Choroid plexus epithelial cell (primary cell): Measurements from ENCODE around the gene APOO.

ENCODE experiments used
- DNase-seq: peaks from one replicate; pipeline ENCODE4 v3.0.0-alpha.2; 2010; ENCODE audit warnings: low read depth
- H3K4me3 ChIP-seq: 2 replicates; pipeline ENCODE4 v1.5.1; 2011; ENCODE audit warnings: low read depth, mild to moderate bottlenecking, control low read depth, low read length, moderate library complexity
- TF ChIP-seq, protein P1 (sequence below): conservative IDR thresholded peaks from 2 replicates; pipeline ENCODE4 v1.5.1; 2011; ENCODE audit warnings: low read depth, mild to moderate bottlenecking, control low read depth, inconsistent platforms, low read length, moderate library complexity

APOO gene

DNA sequence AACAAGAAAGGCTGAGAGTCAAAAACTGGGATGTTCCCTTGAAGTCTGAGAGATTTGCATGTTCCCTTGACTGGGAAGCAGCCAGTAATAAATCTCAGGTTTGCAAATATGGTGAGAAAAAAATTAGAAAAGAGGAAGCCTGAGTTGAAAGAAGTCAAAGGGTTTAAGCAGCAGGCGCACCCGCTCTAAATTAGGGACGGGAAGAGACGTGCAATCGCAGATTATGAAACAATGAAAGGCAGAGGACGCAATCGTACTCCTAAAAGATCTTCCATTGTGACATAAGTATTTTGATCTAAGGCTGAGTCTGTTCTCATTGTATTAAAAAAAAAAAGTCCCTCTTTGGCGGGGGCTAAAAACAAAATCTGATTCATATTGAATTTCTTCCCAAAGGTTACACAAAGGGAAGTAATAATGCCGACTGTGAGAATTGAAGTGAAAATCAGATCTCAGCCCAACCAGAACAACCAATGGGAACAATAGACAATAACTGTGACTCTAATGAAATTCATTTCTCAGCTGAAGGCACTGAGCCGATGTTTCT lies 96.6 kb downstream of the APOO start:
- H3K4me3 ChIP-seq = peak overlapping the region; percentile 36
- TF ChIP-seq, protein P1, sequence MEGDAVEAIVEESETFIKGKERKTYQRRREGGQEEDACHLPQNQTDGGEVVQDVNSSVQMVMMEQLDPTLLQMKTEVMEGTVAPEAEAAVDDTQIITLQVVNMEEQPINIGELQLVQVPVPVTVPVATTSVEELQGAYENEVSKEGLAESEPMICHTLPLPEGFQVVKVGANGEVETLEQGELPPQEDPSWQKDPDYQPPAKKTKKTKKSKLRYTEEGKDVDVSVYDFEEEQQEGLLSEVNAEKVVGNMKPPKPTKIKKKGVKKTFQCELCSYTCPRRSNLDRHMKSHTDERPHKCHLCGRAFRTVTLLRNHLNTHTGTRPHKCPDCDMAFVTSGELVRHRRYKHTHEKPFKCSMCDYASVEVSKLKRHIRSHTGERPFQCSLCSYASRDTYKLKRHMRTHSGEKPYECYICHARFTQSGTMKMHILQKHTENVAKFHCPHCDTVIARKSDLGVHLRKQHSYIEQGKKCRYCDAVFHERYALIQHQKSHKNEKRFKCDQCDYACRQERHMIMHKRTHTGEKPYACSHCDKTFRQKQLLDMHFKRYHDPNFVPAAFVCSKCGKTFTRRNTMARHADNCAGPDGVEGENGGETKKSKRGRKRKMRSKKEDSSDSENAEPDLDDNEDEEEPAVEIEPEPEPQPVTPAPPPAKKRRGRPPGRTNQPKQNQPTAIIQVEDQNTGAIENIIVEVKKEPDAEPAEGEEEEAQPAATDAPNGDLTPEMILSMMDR = no peak
- peak; percentile 26 for DNase-seq

DNA sequence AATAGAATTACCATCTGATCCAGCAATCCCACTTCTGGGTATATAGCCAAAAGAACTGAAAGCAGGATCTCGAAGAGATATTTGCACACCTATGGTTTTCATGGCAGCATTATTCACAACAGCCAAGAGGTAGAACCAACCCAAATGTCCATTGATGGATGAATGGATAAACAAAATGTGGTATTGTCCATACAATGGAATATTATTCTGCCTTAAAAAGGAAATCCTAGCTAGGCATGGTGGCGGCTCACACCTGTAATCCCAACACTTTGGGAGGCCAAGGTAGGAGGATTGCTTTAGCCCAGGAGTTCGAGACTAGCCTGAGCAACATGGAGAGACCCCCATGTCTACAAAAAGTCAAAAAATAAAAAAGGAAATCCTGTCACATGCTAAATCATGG lies 97.5 kb downstream of the APOO start:
- TF ChIP-seq, protein P1 = no peak
- no peak for DNase-seq
- no peak overlapping the region for H3K4me3 ChIP-seq

DNA sequence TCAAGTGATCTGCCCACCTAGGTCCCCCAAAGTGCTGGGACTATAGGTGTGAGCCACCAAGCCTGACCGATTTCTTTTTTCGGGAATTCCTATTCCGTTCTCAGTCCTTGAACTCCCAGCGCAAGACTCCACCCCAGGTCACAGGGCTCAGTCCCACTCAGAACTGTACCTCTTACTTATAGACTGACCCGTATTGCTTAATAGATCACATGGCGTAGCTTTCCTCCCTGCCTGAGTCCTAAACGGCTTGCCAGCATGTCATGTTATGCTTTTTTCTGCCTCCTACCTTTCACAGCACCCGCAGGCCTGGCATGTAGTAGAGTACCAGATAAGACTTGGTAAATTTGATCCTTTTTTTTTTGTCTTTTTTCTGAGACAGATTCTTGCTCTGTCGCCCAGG lies 102.3 kb downstream of the APOO start:
- no peak overlapping the region for H3K4me3 ChIP-seq
- TF ChIP-seq, protein P1 = no peak
- no peak for DNase-seq

DNA sequence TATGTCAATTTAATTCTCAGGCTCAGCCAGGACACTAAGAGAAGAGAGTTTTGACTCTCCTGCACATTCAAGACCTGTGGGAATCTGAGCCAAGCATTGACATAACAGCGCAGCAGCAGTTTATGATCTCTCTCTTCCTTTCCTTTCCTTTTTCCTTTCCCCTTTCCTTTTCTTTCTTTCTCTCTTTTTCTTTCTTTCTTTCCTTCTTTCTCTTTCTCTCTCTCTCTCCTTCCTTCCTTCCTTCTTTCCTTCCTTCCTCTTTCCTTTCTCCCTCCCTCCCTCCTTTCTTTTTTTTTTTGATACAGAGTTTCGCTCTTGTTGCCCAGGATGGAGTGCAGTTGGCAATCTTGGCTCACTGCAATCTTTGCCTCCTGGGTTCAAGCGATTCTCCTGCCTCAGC lies 103.2 kb downstream of the APOO start:
- no peak for DNase-seq
- TF ChIP-seq, protein P1 = no peak
- no peak overlapping the region for H3K4me3 ChIP-seq

DNA sequence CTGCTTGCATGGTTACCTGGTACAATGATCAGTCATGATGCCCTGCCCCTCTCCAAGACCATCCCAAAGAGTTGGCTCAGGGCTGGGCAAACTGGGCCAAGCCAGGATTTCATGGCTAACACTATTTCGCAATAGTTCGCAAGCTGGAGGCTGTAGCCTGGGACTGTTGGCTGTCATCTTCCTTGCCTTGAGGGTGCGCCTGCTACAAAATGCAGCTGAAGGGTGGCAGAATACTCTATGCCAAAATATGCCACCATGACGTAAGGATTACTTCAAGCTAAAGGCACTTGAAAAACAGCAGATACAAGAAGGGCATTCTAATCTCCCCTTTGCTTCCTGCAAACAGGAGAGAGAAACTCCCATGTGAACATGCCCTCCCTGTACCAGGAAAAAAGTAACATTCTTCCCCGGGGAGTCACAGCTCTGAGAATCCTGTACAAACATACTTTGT lies 103.8 kb downstream of the APOO start:
- H3K4me3 ChIP-seq = no peak overlapping the region
- peak; percentile 72 for DNase-seq
- TF ChIP-seq, protein P1 = no peak

DNA sequence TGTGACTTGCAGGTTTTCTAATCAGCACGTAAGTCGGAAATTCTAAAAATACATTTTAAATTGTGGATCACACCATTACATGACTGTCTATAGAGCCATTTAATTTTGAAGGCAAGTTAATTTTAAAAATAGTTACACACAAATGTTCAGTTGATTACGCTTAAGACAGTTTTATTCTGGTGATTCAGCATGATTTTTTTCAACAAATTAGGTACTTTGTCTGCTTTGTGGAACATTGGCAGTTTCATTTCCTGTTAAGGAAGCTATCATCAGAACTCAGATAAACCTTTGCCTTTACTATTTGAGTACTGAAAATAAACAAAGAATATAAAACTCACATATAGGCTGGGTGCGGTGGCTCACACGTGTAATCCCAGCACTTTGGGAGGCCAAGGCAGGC lies 105.3 kb downstream of the APOO start:
- no peak for DNase-seq
- H3K4me3 ChIP-seq = no peak overlapping the region
- TF ChIP-seq, protein P1 = no peak

DNA sequence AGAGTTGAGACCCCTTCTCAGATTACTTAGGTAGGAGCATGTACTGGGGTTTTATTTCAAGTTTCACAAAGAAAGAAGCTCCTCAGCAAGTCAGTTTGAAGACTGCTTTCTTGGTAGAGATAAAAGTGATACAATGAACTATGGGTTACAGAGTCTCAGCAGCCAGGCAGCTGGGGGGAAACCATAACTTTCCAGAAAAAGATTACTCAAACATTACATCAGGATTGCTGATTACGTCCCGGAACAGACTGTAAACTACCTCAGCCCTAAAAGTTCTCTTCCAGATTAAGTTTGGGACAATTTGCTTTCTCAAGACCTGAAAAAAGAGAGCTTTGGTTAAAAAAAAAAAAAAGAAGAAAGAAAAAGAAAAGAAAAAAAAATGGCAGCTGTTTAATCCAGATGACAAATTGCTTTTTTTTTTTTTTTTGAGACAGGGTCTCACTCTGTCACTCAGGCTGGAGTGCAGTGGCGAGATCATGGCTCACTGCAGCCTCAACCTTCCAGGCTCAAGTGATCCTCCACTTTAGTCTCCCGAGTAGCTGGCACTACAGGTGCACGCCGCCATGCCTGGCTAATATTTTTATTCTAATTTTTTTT lies 108.2 kb downstream of the APOO start:
- peak; percentile 55 for DNase-seq
- TF ChIP-seq, protein P1 = no peak
- H3K4me3 ChIP-seq = no peak overlapping the region
